Amygdala (tissue), 56 donors: ENCODE data around the gene PCID2.

Experiments used
- DNase-seq, 56 donors: peaks; one replicate each; lab custom pipeline; 2025; lab: John Stamatoyannopoulos, UW

PCID2 gene

DNA sequence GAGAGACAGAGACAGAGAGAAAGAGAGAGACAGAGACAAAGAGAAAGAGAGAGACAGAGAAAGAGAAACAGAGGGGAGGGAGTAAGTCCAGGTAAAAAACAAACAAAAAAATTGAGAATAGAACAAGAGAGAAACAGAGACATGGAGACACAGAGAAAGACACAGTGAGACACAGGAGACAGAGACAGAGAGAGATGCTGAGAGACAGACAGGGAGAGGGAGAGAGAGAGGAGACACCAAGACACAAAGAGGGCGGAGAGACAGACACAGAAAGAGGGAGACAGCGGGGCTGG is 55.8 kb downstream of the PCID2 start:
- no peak for DNase-seq

DNA sequence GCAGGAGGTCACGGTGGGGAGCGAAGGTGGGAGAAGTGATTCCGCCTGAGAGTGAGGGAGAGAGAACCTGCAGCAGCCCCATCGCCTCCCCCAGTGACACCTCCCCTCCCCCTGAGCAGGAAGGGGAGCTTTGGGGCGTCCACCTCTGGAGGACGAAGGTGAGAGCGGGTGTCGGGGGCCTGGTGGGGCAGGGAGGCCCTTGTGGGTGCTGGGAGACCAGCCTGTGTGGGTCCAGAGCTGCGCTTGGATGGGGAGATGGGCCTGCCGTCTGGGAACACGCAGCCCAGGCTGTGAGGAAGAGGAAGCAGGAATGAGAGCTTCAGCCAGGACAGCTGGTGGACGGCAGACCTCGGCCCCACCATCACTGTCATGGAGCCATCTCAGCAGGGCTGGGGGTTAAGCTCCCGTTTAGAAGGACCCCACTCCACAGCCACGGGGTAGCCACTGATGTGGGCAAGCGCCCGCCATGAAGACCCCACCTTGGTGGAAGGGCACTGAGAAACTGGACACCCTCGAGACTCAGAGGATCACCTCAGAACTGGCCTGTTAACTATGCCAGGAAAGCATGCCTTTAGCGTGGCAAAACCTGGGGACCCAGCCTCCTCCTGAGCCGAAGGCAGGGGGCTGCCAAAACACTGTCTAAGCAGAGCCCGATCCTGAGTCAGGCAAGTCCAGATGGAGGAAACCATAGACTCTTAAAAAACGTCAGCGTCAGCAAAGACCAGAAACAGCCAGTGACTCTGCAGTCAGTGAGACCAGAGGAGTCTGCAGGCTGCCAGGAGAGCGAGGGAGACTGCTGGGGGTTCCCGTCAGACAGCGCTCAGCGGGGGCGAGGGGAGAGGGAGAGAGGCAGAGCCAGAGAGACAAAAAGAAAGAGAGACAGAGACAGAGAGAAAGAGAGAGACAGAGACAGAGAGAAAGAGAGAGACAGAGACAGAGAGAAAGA is 56.5 kb downstream of the PCID2 start:
- peak in 5 of 56 donors; percentile 6 to 30 (median 23) for DNase-seq

DNA sequence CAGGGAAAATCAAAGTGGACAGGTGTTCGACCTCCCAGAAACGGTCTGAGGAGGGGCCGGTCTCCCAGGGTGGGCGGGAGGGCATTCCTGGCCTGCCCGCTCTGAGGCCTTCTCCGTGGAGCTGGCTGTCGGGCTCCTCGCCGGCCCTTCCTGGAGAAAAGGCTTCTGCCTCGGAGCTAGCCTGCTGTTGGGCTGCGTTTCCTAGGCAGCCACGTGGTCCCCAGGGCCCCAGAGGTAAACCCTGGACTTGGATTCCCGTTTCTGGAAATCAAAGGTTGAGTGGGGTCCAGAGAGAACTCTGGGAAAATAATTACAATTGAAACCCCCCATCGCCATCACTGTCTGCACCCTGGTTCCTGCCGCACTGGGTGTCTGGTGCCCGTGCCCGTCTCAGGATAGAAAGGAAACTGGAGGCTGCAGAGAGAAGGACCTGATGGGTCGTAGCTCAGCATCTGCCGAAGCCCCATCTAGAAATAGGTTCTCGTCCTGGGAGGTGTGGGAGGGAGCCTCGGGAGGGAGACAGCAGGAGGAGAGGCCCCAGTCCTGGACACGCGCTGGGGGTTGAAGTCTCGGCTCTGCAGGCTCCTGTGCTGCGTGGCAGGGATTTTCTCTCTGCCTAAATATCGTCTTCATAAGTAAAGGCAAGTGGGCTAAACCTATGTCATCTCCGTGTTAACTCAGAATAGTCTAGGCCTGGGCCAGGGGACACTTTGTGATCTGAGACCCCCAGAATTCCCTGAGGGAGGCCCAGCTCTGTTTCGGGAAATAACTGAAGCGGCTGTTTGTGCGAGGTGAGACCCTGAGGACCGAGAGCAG is 57.7 kb downstream of the PCID2 start:
- no peak for DNase-seq

DNA sequence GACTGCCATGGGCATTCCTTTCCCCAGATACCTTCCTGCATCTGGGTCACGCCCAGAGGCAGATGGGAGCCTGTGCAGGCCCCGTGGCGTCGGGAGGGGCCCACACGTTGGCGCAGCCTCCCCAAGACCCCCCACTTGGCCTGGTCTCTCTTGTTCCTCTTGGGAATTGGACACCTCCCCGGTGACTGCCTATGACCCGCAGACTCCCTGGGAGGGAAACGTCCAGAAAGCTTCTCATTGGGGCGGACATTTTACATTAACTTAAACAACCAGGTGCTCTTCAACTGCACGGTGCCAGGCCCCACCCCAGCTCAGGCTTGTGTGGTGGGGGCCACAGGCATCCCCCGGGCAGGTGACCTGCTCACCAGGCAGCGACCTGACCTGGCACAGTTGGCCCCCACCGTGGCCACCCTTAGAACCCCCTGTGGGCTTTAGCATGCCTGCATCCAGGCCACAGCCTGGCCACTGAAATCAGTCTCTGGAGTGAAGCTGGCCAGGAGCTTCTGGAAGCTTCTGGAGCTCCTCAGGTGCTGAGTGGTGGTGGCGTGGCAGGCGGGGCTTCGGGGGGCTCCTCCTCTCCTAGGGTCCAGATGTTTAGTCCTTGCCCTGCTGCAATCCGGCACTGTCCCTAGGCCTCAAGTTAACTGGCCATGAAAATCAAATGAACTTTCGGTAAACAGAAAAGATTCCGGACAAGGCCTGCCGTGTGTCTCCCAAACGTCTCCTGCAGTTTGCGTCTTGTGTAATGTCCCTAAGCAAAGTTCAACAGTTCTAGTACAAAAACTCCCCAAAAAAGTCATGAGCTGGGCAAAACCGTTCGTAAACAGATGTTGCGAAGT is 58.5 kb downstream of the PCID2 start:
- DNase-seq, result no peak

DNA sequence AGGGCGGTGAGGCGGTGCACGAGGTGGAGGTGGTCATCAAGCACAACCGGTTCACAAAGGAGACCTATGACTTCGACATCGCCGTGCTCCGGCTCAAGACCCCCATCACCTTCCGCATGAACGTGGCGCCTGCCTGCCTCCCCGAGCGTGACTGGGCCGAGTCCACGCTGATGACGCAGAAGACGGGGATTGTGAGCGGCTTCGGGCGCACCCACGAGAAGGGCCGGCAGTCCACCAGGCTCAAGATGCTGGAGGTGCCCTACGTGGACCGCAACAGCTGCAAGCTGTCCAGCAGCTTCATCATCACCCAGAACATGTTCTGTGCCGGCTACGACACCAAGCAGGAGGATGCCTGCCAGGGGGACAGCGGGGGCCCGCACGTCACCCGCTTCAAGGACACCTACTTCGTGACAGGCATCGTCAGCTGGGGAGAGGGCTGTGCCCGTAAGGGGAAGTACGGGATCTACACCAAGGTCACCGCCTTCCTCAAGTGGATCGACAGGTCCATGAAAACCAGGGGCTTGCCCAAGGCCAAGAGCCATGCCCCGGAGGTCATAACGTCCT is 59.4 kb downstream of the PCID2 start:
- no peak for DNase-seq

DNA sequence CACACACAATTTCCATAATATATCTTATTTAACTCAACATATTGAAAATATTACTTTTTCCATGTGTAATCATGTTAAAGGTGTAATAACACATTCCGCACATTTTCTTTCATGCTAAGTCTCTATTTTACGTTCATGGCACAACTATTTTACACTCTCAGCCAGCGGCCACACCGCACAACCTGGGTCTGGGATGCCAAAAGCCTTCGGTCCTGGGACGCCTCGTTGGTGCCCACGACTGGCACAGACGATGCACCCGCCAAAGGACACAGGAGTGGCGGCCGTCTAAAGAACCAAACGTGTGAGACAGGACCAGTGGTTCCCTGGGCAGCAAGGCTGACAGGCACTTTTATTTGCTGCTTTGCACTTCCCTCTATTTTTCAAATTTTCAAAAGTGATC is 60.1 kb downstream of the PCID2 start:
- no peak for DNase-seq

DNA sequence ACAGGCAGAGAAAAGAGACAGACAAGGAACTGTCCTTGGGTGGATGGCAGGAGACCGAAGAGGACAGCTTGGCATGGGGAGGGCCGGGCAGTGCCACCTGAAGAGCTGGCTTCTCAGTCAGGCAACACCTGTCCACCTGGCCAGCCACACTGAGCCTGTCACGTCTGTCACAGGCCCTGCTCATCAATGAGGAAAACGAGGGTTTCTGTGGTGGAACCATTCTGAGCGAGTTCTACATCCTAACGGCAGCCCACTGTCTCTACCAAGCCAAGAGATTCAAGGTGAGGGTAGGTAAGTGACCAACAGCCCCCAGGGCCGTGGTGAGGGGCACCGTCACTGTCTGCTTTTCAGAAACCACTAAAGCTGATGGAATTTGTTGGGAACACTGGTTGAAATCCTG is 61.3 kb downstream of the PCID2 start:
- DNase-seq, result no peak

DNA sequence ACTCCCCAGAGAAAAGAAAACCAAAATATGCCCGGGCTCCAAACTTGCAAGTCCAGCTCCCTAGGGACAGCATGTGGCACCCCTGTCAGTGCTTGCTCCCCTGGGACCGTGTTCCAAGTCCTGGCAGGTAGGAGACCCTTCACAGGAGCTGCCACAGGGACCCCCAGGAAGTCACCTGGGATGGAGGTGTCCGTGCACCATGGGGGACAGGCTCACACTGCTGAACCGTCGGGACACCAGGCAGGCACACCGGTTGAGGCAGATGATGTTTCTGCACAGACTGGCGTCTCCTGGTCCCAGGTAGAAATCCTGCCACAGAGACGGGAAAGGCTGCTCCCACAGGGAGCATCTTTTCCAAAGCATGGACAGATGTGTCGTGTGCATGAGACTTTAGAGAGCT is 61.7 kb downstream of the PCID2 start:
- no peak for DNase-seq

DNA sequence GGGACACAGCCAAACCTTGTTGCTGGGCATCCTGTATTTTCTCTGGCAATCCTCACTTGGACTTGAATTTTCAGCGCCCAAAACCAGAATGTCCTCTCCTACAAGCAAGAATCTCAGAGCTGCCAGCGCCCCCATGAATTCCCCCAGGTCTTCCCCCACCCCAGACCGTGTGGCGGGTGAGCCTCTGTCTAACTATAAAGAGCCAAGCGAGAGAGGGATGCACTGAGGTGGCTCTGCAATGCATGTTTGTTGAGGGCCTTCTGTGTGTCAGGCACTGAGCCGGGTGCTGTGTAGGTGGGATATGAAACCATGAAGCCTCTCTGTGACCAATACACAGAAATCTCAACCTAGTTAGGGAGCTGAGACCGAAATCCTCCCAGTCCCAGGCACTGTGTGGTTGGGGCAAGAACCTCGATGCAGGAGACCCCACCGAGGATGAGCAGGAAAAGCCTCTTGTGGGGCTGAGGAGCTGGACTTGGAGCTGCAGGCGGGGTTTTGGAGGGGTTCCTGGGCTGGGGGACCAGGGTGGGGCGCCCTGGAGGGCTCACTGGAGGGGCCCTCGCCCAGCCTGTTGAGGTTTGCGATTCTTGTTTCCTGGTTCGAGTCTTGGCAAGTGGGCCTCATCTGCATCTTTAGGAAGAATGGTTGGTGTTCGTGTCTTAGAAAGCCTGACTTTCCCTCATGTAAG is 62.4 kb downstream of the PCID2 start:
- DNase-seq, result no peak

DNA sequence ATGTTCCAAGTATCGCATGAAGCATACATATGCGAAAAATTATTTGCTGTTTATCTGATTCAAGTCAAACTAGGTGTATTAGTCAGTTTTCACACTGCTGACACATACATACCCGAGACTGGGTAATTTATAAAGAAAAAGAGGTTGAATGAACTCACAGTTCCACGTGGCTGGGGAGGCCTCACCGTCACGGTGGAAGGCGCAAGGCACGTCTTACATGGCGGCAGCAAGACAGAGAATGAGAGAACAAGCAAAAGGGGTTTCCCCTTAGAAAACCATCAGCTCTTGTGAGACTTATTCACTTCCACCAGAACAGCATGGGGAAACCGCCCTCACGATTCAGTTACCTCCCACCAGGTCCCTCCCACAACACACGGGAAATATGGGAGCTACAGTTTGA is 63.0 kb downstream of the PCID2 start:
- no peak for DNase-seq

DNA sequence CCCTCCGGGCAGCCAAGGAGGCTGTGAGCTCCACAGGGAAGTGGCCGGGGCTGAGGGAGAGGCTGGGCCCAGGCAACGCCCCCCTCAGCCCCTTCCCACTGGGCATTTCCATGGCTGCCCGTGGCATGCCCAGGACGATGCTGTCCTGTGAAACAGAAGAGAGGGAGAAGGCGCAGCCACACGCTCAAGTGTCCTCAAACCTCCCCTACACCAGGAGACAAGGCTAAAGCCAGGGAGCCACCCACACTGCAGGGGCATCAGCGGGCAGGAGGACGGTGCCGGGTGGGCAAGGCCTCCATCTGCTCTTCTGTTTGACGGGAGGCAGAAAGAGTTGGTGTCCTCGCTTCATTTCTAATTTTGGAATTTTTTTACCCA is 64.2 kb downstream of the PCID2 start:
- no peak for DNase-seq

DNA sequence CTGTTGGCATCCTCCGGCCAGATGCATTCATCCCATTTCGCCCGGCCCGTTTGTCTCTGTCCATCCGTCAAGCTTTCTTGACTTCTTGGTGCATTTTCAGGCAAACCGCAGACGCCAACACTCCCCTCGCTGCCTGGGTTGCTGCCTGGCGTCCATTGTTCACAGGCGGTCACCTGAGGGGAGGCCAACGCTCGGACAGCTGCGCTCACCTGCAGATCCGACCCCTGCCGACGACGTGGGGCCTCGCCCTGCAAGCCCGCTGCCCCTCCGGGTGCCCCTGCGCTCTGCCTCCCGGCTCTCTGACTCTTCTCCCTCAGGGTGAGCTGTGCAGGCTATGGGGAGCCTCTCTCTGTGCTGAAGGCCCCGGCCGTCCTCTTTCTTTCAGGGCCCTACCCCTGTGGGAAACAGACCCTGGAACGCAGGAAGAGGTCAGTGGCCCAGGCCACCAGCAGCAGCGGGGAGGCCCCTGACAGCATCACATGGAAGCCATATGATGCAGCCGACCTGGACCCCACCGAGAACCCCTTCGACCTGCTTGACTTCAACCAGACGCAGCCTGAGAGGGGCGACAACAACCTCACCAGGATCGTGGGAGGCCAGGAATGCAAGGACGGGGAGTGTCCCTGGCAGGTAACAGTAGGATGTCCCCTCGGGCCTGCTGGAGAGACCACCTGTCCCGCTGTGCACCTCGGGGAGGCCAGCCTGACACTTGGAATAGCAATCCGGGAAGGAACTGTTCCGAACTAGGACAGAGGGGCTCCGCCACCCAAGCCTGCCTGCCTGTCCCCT is 64.8 kb downstream of the PCID2 start:
- no peak for DNase-seq

DNA sequence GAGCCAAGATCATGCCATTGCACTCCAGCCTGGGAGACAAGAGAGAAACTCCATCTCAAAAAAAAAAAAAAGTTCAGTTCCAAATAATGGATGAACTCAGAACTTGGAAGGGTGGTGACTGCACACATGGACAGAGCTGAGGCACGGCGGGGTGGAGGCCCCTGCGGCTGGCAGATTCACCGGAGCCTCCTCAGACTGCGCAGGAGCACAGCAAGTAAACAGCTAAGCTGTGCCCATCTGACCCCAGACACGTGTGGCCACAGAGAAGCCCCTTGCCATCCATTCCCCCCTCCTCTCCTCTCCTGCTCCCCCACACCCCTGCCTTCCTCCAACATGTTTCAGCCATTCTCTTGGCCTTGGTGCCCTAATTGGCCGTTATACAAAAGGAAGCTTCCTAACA is 65.6 kb downstream of the PCID2 start:
- DNase-seq, result no peak

DNA sequence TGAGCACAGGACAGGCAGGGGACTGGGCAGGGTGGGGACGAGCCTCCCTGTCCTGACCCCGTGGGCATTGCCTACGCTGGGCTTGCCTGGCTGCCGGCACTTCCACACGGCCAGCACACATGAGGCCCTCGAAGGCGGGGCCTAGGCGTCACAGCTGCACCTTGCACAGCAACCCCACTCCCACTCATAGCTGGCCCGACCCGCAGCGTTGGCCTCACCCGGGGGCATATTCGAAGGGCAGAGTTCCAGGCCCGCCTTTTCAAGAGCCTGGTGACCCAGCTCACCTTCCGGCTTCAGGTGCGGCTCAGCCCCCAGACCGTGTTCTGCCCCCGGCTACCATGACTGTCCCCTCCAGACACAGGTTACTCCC is 66.9 kb downstream of the PCID2 start:
- DNase-seq, result no peak

DNA sequence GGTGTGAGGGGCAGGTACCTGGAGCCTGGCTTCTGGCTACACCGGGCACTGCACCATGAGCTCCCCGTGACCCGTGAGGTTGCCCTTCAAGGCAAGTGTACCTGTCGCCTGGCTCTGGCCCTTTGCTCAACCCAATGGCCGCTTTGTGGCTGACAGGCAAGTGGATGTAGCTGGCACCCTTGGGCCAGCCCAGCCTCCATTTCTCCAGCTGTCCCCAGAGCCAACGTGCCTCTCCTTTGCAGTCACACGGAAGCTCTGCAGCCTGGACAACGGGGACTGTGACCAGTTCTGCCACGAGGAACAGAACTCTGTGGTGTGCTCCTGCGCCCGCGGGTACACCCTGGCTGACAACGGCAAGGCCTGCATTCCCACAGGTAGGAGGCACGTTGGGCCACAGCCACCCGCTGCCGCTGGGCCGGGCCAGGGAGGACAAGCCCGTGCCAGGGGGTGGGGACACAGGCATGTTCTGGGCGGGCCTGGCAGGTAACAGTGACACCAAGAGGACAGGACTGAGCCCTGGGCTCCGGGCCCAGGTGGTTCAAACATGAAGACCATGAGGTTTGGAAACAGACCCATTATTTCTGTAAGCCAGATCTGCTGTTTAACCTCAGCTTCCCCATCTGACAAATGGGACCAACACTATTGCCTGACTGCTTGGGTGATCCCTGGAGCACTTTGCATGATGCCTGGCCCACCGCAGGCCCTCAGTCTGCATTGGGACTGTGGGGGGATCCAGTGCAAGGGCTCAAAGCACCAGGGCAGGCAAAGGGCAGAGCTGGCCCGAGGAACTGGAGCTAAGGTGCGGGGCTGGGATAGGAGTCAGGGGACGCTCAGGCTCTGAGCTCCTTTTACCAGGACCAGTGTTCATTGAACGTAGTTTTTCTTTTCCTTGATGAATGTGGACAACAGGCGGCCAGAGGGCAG is 67.5 kb downstream of the PCID2 start:
- no peak for DNase-seq

DNA sequence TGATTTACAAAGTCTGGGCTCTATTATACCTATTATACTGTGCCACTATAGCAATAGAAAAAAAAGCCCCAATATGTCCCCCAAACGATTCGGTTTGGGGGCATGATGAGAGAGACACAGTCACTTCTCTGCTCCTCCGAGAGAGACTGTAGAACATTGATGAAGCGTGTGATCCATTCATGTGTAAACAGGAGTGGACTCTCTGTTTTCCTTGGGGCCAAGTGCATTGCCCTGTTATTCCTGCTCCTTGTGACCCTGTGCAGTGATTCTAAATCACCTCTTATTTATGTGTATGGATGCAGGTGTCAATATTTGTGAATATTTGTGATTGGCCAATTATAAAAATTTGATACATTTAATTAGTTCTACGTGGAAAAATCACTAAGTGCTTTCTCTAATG is 68.9 kb downstream of the PCID2 start:
- DNase-seq, result no peak

DNA sequence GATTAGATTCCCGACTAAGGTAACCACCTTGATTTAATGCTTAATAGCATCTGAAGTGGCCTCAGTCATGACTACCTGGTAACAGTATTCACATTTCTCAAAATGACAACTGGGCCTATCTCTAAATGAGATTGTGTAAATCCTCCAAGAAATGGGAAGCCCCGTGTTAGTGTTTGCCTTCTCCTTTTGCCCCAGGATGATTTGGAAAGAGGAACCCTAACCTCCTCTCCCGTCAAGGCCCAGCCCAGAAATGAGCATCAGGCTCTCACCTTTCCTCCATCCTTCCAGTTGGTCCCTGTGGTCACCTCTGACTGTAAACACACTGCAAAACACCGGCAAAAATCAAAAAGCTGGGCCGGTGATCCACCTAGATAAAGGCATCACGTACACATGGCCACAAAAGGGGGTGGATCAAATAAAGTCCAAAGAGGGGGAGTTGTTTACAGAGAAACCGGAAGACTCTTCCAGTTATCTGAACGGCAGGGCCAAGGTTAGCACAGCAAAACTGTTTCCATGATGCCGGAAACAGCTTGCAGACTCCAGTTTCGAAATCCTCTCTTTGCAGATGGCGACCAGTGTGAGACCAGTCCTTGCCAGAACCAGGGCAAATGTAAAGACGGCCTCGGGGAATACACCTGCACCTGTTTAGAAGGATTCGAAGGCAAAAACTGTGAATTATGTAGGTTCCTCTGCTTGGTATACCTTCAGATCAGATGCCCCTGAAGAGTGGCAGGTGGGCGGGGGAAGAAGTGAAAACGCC is 69.5 kb downstream of the PCID2 start:
- no peak for DNase-seq
